A549 (cell line): Measurements from ENCODE around the gene EXT2.

Experiments used
- CHD4 ChIP-seq: fragments of 200-600 bp; sonication (generic); IDR thresholded peaks from 2 replicates; pipeline ENCODE4 v1.6.1; 2016; ENCODE audit warnings: antibody characterized with exemption, mild to moderate bottlenecking, borderline replicate concordance
- CTCF ChIP-seq: fragments of >200 bp; sonication (Bioruptor Twin); formaldehyde crosslinking; IDR thresholded peaks from 3 replicates; pipeline ENCODE4 v1.5.1; 2016
- ELK1 ChIP-seq: fragments of 150-350 bp; IDR thresholded peaks from 2 replicates; pipeline ENCODE4 v1.6.1; 2014; ENCODE audit warnings: low read depth, mild to moderate bottlenecking, low read length
- HDAC2 ChIP-seq: fragments of 200-600 bp; sonication (generic); IDR thresholded peaks from 2 replicates; pipeline ENCODE4 v1.6.1; 2016
- HOXA7 ChIP-seq: fragments of 250-450 bp; sonication (Bioruptor Pico); IDR thresholded peaks from 2 replicates; pipeline ENCODE4 v1.5.0; 2020; ENCODE audit warnings: mild to moderate bottlenecking, moderate library complexity
- KDM1A ChIP-seq: fragments of 200-600 bp; sonication (generic); IDR thresholded peaks from 2 replicates; pipeline ENCODE4 v1.6.1; 2016; ENCODE audit warnings: low read depth, mild to moderate bottlenecking
- NFE2L2 ChIP-seq: fragments of 150-350 bp; conservative IDR thresholded peaks from 2 replicates; pipeline ENCODE4 v1.6.1; 2014; ENCODE audit warnings: low read length
- POLR2A ChIP-seq: IDR thresholded peaks from 2 replicates; pipeline ENCODE4 v1.6.1; 2012; ENCODE audit warnings: mild to moderate bottlenecking, low read length
- REST ChIP-seq: fragments of 200-600 bp; sonication (generic); IDR thresholded peaks from 2 replicates; pipeline ENCODE4 v1.6.1; 2016; ENCODE audit warnings: antibody characterized with exemption, mild to moderate bottlenecking, moderate library complexity
- RFX5 ChIP-seq: fragments of 450-650 bp; IDR thresholded peaks from 2 replicates; pipeline ENCODE4 v1.7.1; 2014; ENCODE audit warnings: antibody characterized with exemption, mild to moderate bottlenecking, moderate library complexity
- USF2 ChIP-seq: fragments of 450-650 bp; IDR thresholded peaks from 2 replicates; pipeline ENCODE4 v1.6.1; 2014; ENCODE audit warnings: antibody characterized with exemption
- ZFP36 ChIP-seq: fragments of 450-650 bp; IDR thresholded peaks from 2 replicates; pipeline ENCODE4 v1.6.1; 2014; ENCODE audit warnings: borderline replicate concordance; ENCODE audit not compliant: partially characterized antibody
- TF ChIP-seq, protein P1 (sequence below): fragments of 250-450 bp; sonication (Bioruptor Pico); IDR thresholded peaks from 2 replicates; pipeline ENCODE4 v1.5.0; 2020; ENCODE audit warnings: low read depth, mild to moderate bottlenecking, moderate library complexity

DNA sequence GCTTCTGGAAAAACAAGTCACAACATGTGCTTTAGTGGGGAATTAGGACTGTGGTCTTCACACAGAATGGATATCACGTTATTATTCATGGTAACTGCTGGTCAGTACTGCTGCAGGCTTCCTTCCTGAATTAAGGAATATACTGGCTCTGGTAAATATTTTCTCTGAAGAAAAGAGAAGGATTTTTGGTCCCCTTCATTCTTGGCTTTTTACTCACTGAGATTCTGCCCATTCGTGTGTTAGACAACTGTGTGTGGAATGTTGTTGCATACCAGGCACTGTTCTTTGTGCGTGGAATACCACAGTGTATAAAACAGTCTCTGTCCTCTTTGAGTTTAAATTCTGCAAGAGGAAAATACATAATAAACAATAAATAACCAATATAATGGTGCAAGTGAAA is 134.1 kb downstream of the EXT2 start:
- no peak for TF ChIP-seq CTCF
- TF ChIP-seq NFE2L2, result no peak
- TF ChIP-seq REST, result no peak
- no peak for TF ChIP-seq HOXA7 (CRISPR knock-in tag)
- TF ChIP-seq RFX5, result no peak
- TF ChIP-seq ZFP36, result no peak
- TF ChIP-seq, protein P1, sequence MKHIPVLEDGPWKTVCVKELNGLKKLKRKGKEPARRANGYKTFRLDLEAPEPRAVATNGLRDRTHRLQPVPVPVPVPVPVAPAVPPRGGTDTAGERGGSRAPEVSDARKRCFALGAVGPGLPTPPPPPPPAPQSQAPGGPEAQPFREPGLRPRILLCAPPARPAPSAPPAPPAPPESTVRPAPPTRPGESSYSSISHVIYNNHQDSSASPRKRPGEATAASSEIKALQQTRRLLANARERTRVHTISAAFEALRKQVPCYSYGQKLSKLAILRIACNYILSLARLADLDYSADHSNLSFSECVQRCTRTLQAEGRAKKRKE, result no peak
- no peak for TF ChIP-seq POLR2A
- TF ChIP-seq KDM1A, result no peak
- TF ChIP-seq USF2, result no peak
- TF ChIP-seq HDAC2, result no peak
- no peak for TF ChIP-seq ELK1
- no peak for TF ChIP-seq CHD4
